Epidermal melanocyte (primary cell): Measurements from ENCODE around the gene TMEM92.
A peak's percentile ranks its signal among the peaks of the same experiment; 100 is the strongest.
"Not testable (repeated sequence)": the region's sequence is repeated elsewhere in the genome, so short reads cannot be mapped to it uniquely, and the experiment has no call there.

Source experiments
- DNase-seq: peaks from one replicate; pipeline ENCODE4 v3.0.0; 2011; ENCODE audit warnings: low spot score; ENCODE audit not compliant: insufficient read length

The TMEM92 gene

DNA sequence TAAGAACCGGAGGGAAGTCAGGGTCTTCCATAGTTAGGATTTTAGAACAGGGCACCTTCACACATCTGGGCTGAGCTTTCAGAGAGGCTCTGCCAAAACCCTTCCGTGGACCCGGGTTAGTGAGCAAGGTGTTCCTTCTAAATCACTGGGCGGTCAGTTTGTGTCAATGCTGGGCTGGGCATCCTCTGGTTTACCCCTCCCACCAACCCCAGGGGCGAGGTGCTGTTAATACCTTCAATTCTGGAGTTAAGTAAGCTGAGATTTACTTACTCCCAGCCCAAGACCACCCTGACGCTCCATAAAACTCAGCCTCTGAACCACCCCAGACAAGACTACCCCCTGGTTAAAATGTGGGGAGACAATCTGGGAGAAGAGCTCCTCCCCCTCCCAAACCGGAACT lies 1.0 kb downstream of the TMEM92 start:
- DNase-seq = no peak

DNA sequence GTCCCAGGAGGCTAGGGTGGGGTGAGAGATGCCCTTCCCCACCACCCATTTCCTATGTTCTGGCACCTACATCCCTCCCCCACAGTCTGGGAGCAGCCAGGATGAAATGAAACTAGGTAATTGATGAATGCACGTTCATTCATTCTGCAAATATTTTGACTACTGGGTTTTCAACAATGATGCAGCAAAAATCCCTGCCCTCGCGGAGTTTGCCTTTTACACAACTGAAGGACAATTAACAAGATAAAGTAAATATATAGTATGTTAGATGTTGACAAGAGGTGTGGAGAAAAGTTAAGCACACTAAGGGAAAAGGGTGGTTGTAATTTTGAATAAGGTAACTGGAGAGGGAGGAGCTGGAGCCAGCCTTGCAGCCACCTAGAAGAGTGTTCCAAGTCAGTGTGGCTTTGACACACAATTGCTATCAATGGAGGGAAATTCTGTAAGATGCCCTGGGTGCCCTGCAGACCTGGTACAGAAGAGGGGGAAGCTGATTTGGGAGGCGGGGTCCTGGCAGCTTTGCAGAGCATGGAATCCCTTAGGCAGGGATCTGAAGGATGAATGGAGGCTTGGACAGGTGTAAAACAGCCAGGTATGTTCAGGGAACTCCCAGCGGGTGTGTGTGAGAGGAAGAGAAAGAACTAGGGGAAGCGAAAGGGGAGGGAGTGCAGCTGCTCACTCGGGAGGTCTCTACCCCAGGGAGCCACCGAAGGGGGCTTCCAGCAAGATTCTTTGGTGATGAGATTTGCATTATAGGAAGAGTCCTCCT lies 2.5 kb downstream of the TMEM92 start:
- no peak for DNase-seq

DNA sequence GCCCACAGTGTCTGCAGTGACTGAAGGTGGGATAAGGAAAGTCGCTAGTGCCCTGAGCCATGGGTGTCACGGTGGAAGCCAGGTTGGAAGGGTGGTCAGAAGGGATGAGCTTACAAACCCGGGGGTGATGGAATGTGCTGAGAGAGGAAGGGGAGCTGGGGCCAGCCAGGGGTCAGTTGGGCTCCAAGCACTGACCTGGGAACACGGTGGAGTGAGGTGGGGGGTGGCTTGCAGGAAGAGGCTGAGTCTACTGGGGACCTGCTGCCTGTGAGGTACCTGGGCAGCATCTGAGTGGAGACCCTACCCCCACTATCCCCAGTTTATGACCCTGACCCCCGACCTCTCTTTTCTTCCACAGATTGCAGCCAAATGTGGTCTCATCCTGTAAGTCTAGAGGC lies 3.1 kb downstream of the TMEM92 start:
- no peak for DNase-seq

DNA sequence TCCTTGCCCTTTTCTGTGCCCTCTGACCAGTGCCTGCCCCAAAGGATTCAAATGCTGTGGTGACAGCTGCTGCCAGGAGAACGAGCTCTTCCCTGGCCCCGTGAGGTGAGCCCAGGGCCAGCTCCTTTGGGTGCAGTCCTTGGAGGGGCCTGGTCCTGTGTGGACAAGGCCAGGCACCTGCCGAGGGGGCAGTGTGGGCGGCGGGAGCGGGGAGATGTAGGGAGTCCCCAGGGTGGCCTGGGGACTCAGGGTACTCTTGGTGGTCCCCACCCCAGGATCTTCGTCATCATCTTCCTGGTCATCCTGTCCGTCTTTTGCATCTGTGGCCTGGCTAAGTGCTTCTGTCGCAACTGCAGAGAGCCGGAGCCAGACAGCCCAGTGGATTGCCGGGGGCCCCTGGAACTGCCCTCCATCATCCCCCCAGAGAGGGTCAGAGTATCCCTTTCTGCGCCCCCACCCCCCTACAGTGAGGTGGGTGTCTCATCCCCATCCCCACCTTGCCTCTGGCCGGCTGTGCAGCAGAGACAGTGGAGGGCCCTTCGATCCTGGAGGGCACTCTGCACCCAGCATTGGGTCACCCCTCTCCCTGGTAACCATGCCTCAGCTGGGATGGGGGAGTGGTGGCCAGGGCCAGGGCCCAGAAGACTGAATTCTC lies 4.4 kb downstream of the TMEM92 start:
- DNase-seq = no peak

DNA sequence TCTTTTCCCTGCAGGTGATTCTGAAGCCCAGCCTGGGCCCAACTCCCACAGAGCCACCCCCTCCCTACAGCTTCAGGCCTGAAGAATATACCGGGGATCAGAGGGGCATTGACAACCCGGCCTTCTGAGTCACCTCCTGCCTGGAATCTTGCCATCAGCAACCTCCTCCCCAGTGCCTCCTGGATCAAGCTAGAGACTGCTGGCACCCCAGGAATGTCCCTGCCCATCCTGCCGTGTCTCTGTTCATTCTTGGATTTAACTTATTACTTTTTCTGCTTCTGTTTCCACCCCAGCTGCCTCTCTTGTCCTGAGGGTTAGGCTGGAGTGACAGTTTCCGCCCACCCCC lies 4.9 kb downstream of the TMEM92 start:
- DNase-seq = no peak

DNA sequence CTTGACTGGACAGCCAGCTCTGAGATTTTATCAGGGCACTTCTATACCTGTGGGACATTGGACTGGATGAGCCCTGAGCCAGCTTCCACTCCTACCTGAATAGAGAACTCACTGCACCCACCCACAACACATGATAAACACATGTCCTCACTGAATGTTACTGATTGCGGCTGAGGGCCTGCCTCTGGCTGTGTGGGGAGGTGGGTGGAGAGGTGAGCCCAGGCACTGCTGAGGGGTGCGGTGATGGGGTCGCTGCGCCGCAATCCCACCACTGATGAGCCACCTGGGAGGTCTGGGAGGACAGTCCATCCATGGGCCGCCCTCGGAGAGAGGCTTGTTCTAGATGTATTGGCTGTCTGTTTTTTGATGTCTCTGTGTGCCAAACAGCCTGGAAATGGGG lies 5.4 kb downstream of the TMEM92 start:
- DNase-seq = no peak

DNA sequence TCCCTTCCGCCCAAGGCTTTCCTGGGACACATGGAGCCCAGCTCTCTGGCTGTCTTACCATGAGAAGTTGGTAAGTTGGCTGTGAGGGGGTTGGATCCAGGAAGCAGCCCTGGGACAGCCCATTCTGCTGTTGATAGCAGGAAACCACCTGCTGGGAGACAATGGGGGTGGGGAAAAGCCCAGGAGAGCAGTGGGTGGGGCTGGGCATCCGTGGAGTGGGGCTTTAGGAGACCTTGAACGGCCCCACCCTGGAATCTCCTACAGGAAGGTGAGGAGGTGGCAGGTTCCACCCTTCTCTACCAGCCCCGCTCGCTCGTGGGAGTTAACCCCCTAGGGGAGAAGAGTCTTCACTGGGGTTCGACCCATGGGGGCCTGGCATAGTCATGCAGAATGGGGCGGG lies 5.8 kb downstream of the TMEM92 start:
- no peak for DNase-seq

DNA sequence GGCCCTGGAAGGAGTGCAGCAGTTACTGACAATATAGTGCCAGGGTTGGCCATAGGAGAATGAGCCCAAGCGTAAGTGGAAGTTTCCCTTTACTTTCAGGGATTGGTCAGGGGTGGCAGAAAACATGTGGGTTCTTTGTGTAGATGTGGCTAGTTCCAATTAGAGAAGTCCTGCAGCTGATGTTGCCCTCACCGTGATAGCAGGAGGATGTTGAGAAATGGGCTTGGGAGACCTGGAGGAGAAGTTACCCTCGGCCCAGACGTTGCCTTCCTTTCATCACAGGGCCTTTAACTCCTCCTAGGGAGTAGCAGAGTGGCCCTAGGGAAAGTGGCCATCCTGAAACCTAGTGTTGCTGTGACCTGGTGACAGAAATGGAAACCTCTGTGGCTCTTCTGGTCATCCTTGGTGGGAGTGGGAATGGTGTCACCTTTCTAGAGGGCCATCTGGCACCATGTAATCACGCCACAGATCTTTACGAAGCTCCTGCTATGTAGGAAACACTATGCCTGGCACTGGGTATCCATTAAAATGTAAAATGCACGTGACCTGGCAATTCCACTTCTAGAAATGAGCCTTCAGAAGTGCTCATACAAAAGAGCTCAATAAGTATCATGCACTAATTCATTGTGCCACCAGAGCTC lies 6.7 kb downstream of the TMEM92 start:
- DNase-seq = no peak

DNA sequence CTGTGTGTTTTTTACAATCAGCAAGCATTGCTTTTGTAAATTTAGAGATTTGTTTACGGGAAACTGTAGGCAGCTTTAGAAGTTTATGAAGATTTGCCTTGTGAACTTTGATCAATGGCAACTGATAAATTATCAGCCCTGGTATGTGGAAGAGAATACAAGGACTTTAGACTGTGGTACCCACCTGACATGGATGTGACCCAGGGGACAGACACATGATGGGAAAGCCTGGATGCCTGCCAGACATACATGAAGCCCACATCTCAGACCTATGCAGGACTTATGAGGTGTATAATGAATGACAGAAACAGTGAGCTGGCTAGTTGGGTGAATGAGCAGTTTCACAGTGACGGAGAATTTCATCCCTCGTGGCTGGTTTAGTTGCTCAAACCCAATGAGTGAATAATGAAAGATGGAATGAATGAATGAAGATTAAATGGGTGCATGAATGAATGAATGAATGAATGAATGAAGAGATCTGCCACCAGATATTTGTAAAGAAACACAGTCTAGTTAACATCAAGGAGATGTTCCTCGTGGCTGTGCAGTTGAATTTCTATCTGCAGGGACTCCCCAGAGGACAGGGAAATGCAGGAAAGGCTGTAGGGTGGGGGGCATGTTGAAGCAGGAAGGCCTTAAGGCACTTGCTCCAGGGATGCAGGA lies 7.6 kb downstream of the TMEM92 start:
- DNase-seq = no peak

DNA sequence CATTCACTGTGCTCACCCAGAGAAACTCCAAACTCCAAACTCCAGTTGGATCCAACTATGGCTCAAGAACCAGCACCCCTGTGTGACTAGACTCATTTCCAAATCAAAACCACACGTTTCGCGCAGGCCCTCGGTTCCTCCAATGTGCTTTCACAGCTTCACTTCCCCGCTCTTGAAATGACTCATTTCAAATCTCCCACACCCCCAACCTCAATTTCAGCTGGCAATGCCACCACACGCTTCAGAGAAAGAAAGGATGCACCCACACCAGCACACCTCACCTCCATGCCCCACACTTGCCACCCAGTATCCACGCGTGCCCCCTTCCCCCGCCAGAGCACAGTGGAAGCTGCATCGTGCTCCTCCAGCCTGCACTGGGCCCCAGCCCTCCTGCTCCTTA lies 9.0 kb downstream of the TMEM92 start:
- no peak for DNase-seq

DNA sequence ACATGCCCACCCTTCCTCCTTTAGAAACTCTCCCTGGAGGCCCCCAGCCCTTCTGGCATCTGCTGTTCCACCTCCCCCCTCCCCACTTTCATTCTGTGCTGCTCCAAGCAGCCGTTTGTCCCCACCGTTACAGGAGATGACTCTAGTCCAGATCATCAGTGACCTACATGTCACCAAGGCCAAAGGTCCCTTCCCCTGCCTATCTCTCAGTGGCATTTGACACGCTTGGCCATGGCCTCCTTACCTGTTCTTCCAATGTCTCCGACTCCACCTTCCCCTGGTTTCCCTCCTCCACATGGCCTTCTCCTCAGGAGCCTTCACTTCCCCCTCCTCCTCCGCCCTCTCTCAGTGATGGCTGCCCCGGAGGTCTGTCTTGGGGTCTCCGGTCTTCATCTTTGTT lies 9.4 kb downstream of the TMEM92 start:
- DNase-seq = no peak

DNA sequence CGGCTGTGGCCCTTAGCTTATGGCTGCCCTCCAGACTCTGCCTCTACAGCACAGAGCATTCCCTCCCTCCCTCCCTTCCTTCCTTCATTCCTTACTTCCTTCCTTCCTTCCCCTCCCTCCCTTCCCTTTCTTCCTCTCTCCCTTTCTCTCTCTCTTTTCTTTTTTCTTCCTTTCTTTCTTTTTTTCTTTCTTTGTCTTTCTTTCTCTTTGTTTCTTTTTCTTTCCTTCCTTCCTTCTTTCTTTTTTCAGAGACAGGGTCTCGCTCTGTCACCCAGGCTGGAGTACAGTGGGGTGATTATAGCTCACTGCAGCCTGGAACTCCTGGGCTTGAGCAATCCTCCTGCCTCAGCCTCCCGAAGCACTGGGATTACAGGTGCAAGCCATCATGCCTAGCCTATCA lies 11.7 kb downstream of the TMEM92 start:
- DNase-seq = no peak

DNA sequence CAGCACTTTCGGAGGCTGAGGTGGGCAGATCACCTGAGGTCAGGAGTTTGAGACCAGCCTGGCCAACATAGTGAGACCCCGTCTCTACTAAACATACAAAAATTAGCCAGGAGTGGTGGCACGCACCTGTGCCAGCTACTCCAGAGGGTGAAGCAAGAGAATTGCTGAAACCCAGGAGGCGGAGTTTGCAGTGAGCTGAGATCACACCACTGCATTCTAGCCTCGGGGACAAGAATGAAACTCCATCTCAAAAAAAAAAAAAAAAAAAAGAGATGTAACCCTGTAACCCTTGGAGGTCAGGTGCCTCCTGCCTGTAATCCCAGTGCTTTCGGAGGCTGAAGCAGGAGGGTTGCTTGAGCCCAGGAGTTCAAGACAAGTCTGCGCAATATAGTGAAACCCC lies 13.0 kb downstream of the TMEM92 start:
- not testable (repeated sequence) for DNase-seq

DNA sequence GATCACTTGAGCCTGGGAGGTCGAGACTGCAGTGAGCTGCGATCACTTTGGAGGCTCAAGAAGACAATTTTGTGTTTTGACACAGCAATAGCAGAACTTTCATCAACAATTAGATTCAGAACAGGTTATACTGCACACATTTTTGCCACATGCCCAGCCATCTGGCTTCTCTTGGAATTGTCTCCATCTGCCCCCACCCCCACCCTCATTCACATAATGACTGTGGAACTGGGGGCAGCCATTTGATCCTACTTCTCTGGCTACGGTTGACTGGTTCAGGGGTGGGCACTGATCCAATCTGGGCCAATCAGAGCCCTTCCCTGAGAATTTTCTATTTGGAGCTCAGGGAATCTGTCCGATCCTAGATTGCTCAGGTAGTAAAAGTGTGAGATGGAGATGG lies 14.0 kb downstream of the TMEM92 start:
- no peak for DNase-seq

DNA sequence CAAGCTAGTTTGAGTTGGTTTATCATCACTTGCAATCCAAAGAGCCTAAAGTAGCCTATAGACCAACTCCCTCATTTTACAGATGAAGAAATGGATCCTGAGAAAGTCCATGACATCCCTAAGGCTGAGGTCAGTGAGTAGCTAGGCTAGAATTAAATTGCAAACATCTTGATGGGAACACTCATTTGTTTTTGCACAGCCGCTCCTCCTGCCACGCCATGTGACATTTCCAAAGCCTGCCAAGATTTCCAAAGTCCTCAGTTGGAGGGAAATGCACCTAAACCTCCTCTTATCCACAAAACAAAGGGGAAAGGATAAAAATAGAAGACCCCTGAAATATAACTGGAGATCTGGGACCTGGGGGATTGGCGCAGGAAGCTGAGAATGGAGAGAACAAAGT lies 15.0 kb downstream of the TMEM92 start:
- DNase-seq = no peak

DNA sequence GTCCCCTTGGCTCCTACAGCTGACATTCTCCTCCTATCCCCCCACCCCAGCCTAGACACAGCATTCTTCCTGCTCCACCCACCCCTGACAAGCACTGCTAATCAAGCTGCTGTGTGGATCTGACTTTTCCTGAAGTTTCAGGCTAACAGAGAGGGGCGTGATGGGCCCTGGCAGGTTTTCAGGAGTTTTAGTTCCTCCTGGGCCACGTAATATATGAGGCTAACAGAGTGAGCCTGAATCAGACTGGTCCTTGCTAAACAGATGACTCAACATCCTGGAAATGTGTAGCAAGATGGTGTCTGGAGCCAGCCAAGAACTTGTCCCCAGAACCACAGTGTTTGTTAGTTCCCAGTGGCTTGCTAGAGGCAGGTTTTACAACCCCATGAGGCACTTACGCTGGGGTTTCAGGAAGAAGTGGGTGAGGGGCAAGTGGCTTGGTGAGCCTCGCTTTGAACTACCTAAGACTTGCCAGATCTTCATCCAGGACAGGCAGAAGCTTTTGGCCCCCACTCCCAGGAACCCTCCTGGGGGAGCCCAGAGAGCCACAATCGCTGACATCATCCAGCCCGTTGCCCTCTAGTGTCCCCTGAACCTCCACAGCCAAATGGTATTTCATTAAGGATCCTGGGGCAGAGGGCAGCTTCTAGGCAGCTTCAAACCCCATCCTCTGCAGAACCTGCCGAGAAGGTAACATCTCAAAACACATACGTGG lies 15.9 kb downstream of the TMEM92 start:
- DNase-seq = peak; percentile 76

DNA sequence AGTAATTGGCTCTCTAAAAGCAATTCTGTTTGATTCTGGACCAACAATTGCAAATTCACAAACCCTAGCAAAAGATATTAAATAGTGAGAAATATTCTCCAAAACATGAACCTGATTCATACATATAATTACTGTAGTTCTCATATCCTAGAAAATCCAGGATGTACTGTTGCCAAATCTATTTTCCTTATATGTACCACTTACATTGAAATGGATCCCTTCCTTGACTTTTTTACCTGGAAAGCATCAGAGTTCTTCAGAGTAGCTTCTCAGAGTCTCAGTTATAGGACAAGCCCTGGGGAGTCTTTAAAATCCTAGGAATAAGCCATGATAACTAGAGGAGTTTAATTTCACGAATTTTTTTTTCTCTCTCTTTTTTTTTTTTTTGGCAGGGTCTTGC lies 16.7 kb downstream of the TMEM92 start:
- DNase-seq = no peak

DNA sequence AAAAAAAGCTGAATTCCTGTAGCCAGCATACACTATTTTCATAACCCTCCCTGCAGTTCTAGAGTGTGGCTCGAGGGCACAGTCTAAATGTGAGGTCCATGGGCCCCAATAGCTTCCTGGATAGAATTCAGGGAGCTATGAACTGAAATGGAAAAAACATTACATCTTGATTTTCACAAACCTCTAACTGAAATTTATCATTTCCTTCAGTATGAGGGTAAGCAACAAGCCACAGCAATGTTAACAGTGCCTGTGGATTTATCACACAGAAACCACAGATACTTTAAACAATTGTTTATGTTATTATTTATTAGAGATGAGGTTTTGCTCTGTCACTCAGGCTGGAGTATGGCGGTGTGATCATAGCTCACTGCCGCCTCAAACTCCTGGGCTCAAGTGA lies 18.2 kb downstream of the TMEM92 start:
- DNase-seq = no peak

DNA sequence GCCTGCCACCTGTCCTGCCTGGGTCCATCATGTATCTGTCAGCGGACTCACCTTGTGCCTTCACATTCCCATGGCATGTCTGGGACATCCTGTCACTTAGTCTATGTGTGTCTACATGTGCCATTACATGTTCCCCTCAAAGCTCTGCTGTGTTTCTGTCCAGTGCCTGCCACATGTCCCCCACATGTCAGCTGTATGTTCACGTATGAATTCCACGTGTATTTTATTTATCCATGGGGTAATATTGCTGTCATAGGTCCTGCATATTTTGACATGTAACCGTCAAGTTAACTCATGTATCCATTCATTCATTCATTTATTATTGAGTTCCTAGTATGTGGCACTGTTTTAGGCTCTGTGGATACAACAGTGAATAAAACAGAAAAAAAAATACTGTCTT lies 20.8 kb downstream of the TMEM92 start:
- DNase-seq = no peak

DNA sequence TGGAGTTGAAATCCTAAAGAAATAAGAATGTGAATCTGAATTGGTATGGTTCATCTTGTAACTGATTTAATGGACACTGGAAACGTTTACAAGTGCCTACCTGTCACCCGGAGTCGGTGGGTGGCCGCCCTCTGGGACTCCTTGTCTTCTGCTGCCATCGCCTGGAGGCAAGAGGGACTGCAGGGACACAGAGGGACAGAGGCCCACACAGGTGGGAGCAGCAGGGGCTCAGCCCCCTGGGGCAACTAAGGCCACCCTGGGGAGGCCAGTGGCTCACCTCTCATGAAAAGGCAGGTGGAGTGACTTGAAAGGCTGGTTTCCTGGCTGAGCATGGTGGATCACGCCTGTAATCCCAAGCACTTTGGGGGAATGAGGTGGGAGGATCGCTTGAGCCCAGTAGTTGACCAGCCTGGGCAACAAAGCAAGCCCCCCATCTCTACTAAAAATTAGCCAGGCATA lies 23.2 kb downstream of the TMEM92 start:
- peak; percentile 45 for DNase-seq

DNA sequence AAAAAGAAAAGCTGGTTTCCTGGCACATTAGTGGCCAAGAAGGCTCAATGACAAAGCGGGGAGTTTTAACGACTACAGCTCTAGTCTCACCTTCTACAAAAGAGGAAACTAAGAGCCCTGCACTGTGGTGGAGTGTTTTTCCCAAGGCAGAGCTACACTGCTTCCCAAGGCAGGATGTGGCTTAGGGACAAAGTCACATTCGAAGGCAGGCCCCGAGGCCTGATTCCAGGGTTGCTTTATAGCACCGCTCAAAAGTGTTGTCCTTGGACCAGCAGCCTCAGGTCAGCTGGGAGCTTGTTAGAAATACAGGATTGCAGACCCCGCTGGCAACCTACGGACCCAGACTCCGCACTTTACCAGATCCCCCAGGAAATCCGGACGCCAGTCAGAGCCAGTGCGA lies 23.8 kb downstream of the TMEM92 start:
- DNase-seq = no peak

DNA sequence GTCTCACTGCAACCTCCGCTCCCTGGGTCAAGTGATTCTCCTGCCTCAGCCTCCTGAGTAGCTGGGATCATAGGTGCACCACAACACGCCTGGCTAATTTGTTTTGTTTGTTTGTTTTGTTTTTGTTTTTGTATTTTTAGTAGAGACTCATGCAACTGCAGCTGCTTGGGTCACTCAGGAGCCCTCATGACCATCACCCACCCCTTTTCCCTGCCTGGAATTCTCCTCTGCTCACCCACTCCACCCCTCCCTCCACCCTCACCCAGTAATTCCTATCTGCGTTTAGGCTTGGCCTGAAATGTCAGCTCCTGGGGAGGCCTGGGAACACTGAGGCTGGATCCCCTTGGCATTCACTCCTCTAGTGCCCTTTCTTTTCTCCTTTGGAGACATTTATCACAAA lies 25.5 kb downstream of the TMEM92 start:
- no peak for DNase-seq
